OCI-LY1 (cell line): ENCODE results near the gene MROH7.

Experiments
- EZH2 ChIP-seq: fragments of 200-600 bp; sonication (generic), shearing (Covaris generic); IDR thresholded peaks from 2 replicates; pipeline ENCODE4 v1.8.0; 2017; ENCODE audit warnings: borderline replicate concordance, mixed run types, mild to moderate bottlenecking, antibody characterized with exemption, low read length, moderate library complexity, mixed read lengths
- TF ChIP-seq, protein P1 (sequence below): fragments of 200-600 bp; sonication (generic), shearing (Covaris generic); IDR thresholded peaks from 2 replicates; pipeline ENCODE4 v1.5.1; 2017; ENCODE audit warnings: mild to moderate bottlenecking, antibody characterized with exemption, low read length, moderate library complexity, mixed read lengths

DNA sequence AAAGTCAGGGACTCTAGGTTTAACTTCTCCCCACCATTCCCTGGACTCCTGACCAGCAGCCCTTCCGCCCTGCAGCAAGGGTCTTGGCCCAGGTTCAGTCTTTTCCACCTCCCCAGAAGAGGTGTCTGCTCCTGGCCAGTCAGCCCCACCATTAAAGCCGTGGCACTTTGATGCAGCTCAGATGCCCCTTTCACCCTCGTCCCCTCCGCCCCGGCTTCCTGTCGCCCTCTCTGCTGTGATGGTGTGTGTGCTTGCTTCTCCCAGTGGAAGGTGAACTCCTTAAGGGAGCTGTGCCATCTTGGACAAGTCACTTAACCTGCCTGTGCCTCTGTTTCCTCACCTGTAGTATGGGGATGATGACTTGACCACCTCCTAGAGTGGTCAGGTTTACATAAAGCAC is 56.3 kb downstream of the MROH7 start:
- TF ChIP-seq, protein P1, sequence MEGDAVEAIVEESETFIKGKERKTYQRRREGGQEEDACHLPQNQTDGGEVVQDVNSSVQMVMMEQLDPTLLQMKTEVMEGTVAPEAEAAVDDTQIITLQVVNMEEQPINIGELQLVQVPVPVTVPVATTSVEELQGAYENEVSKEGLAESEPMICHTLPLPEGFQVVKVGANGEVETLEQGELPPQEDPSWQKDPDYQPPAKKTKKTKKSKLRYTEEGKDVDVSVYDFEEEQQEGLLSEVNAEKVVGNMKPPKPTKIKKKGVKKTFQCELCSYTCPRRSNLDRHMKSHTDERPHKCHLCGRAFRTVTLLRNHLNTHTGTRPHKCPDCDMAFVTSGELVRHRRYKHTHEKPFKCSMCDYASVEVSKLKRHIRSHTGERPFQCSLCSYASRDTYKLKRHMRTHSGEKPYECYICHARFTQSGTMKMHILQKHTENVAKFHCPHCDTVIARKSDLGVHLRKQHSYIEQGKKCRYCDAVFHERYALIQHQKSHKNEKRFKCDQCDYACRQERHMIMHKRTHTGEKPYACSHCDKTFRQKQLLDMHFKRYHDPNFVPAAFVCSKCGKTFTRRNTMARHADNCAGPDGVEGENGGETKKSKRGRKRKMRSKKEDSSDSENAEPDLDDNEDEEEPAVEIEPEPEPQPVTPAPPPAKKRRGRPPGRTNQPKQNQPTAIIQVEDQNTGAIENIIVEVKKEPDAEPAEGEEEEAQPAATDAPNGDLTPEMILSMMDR: no peak
- TF ChIP-seq EZH2: no peak
